ENCODE results near the gene CDC42SE2. TPM values are rescaled to one million over a fixed set of nuclear protein-coding genes. Genes with fewer than 3 reads are reported as not detected.

Gene CDC42SE2
- total RNA-seq, 1 experiment from 2014 or later: 23.2 TPM

DNA sequence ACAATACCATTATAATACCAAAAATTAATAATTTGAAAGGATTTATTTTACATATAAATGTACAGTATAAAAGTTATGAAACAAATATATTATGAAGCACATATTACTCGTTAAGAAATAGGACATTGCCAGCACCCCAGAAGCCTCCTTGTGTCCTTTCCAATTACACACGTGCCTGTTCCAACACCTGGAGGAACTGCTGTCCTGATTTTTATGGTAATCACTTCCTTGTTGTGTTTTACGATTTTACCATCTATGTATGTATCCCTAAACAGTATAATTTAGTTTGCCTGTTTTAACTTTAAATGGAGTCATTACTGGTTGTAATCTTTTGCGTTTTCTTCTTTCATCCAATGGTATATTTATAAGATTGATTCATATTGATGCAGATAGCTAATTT is 105.0 kb downstream of the CDC42SE2 start:
- Mint-ChIP-seq H3K4me1 (no peaks in the 10 kb centered on the region), H3K27ac (no peak overlapping the region), H3K9me3 (no peaks in the 10 kb centered on the region), H3K27me3 (ENCODE audit: low read depth) (no peaks in the 10 kb centered on the region), H3K4me3 (no peak overlapping the region), H3K36me3 (ENCODE audit: insufficient read depth in 1 of 3, low read depth in 3 of 3) (peaks cover 0 to 4% (median 2%) of the 10 kb centered on the region in 3 experiments; a peak in 4 of 7 replicates)
- no peaks in the 10 kb centered on the region for H3K27me3 ChIP-seq (ENCODE audit: insufficient read depth, low read length)
- H2BK20ac ChIP-seq (ENCODE audit: low read depth, low read length, poor library complexity, severe bottlenecking): no peak overlapping the region
- no CpG with 5 or more reads among the region's 4 CpGs for WGBS (ENCODE audit: extremely low coverage, insufficient read length, low lambda C conversion rate)
- no peak overlapping the region for H3K14ac ChIP-seq (ENCODE audit: insufficient read depth, low read length)
- H2BK5ac ChIP-seq (ENCODE audit: insufficient read length, low read length): no peak overlapping the region
- H3T11ph ChIP-seq (ENCODE audit: low read length): no peak overlapping the region
- TF ChIP-seq, protein P1, sequence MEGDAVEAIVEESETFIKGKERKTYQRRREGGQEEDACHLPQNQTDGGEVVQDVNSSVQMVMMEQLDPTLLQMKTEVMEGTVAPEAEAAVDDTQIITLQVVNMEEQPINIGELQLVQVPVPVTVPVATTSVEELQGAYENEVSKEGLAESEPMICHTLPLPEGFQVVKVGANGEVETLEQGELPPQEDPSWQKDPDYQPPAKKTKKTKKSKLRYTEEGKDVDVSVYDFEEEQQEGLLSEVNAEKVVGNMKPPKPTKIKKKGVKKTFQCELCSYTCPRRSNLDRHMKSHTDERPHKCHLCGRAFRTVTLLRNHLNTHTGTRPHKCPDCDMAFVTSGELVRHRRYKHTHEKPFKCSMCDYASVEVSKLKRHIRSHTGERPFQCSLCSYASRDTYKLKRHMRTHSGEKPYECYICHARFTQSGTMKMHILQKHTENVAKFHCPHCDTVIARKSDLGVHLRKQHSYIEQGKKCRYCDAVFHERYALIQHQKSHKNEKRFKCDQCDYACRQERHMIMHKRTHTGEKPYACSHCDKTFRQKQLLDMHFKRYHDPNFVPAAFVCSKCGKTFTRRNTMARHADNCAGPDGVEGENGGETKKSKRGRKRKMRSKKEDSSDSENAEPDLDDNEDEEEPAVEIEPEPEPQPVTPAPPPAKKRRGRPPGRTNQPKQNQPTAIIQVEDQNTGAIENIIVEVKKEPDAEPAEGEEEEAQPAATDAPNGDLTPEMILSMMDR (conservative IDR thresholded peaks at IDR 0.05): no peak
- no peaks in the 10 kb centered on the region for H3K4me1 ChIP-seq (ENCODE audit: insufficient read depth, low read length)
- H4K91ac ChIP-seq (ENCODE audit: insufficient read length, low read depth, low read length): no peak overlapping the region
- no peak overlapping the region for H3K4ac ChIP-seq (ENCODE audit: low read depth, low read length)
- no peak overlapping the region for H2BK120ac ChIP-seq (ENCODE audit: low read depth, low read length, poor library complexity, severe bottlenecking)
- no peak for DNase-seq
- H4K20me1 ChIP-seq (ENCODE audit: control insufficient read depth, insufficient read depth, insufficient read length): no peaks in the 10 kb centered on the region
- no peak overlapping the region for H3K27ac ChIP-seq (ENCODE audit: insufficient read length, low read depth, low read length)
- H2BK15ac ChIP-seq (ENCODE audit: low read depth, low read length): no peak overlapping the region
- H2AFZ ChIP-seq (ENCODE audit: low read length): no peak overlapping the region
- no peak overlapping the region for H3K9ac ChIP-seq (ENCODE audit: extremely low read depth, insufficient read length, low read length)
- no peaks in the 10 kb centered on the region for H3K9me3 ChIP-seq (ENCODE audit: control insufficient read depth, low read depth, low read length)
- H2AK5ac ChIP-seq (ENCODE audit: insufficient read length, low read length): no peak overlapping the region
- H3K79me1 ChIP-seq (ENCODE audit: insufficient read depth, low read depth, low read length, poor library complexity, severe bottlenecking): no peaks in the 10 kb centered on the region
- H3K23ac ChIP-seq (ENCODE audit: insufficient read length, low read depth, low read length): no peak overlapping the region
- H4K8ac ChIP-seq (replicated peaks; ENCODE audit: insufficient read length, low read depth, low read length): no peak overlapping the region
- H3K4me2 ChIP-seq (ENCODE audit: insufficient read depth, insufficient read length, low read length): no peak overlapping the region
- H3K79me2 ChIP-seq (ENCODE audit: insufficient read depth, low read length): no peaks in the 10 kb centered on the region; the same call in 1 of the 2 replicates
- H2BK12ac ChIP-seq (ENCODE audit: insufficient read length, low read depth, low read length): no peak overlapping the region
- no peak overlapping the region for H3K56ac ChIP-seq (ENCODE audit: insufficient read length, low read depth, low read length)
- no peak overlapping the region for H4K5ac ChIP-seq (ENCODE audit: insufficient read length, low read depth, low read length)
- no peak overlapping the region for H3K18ac ChIP-seq (ENCODE audit: insufficient read length, low read depth, low read length)
- no peaks in the 10 kb centered on the region for H3K23me2 ChIP-seq (ENCODE audit: insufficient read length, low read depth, low read length, poor library complexity, severe bottlenecking)
